GM23248 (cell line): Measurements from ENCODE around the gene SMYD3.

ENCODE experiments used
- EZH2 ChIP-seq: fragments of 200-600 bp; sonication (generic); IDR thresholded peaks from 2 replicates; pipeline ENCODE4 v1.6.1; 2018; ENCODE audit warnings: antibody characterized with exemption, mild to moderate bottlenecking; ENCODE audit not compliant: insufficient read depth, poor library complexity, severe bottlenecking
- EZH2phosphoT487 ChIP-seq: fragments of 200-600 bp; sonication (generic); IDR thresholded peaks from 2 replicates; pipeline ENCODE4 v1.6.1; 2018; ENCODE audit warnings: antibody characterized with exemption, moderate library complexity, mild to moderate bottlenecking, low read depth; ENCODE audit not compliant: insufficient read depth

DNA sequence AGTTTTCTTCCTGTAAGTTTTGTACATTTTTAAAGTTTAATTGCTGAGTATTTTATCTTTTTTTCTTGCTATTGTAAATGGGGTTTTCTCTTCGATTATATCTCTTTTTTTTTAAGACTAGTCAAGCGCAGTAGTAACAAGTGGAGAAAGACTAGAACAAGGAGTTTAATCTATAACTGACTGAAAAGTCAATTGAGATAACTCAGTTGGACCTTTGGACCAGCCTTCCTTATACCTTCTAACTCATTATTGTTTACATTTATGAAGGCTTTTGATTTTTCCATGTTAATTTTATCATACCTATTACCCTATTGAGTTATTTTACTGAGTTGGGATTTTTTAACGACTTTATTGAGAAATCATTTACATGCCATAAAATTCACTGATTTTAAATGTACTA is 81.2 kb downstream of the SMYD3 start:
- TF ChIP-seq EZH2 (no peak), EZH2phosphoT487 (no peak)
